BE2C (cell line): ENCODE data around the gene ESYT1.

Experiments used
- DNase-seq: peaks from one replicate; pipeline ENCODE4 v3.0.0-alpha.2; 2020
- H3K27me3 ChIP-seq: fragments of 250-450 bp; sonication (Bioruptor Pico); 2 replicates; pipeline ENCODE4 v1.5.1; 2020; ENCODE audit warnings: mild to moderate bottlenecking
- H3K36me3 ChIP-seq: fragments of 250-450 bp; sonication (Bioruptor Pico); 2 replicates; pipeline ENCODE4 v1.5.1; 2020; ENCODE audit warnings: mild to moderate bottlenecking
- H3K4me1 ChIP-seq: fragments of 250-450 bp; sonication (Bioruptor Pico); 2 replicates; pipeline ENCODE4 v1.5.1; 2020
- H3K4me3 ChIP-seq: 2 replicates; pipeline ENCODE4 v1.5.1; 2011; ENCODE audit warnings: low read depth, low read length
- H3K9me3 ChIP-seq: fragments of 250-450 bp; sonication (Bioruptor Pico); 2 replicates; pipeline ENCODE4 v1.5.1; 2020
- TF ChIP-seq, protein P1 (sequence below): IDR thresholded peaks from 2 replicates; pipeline ENCODE4 v1.5.1; 2012; ENCODE audit warnings: mild to moderate bottlenecking, low read depth, low read length

ESYT1 gene

DNA sequence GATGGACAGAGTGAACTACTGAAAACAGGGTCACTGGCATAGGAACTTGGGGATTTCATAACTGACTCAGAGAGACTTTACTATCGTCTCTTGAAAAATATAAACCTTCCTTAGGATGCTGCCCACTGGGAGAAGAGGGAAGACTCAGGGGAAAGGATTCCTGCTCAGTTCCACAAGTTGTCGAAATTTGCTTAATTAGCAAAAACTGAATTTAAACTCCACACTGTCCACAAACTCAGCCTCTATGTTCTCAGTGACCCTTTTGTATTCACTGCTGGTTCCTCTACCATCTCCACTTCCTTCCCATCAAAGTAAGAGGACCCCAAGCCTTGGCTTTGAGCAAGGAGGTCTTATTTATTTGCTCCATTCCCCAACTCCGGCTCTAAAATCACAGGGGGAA, 17.1 kb downstream of the ESYT1 start:
- no peaks in the 10 kb centered on the region for H3K4me1 ChIP-seq

DNA sequence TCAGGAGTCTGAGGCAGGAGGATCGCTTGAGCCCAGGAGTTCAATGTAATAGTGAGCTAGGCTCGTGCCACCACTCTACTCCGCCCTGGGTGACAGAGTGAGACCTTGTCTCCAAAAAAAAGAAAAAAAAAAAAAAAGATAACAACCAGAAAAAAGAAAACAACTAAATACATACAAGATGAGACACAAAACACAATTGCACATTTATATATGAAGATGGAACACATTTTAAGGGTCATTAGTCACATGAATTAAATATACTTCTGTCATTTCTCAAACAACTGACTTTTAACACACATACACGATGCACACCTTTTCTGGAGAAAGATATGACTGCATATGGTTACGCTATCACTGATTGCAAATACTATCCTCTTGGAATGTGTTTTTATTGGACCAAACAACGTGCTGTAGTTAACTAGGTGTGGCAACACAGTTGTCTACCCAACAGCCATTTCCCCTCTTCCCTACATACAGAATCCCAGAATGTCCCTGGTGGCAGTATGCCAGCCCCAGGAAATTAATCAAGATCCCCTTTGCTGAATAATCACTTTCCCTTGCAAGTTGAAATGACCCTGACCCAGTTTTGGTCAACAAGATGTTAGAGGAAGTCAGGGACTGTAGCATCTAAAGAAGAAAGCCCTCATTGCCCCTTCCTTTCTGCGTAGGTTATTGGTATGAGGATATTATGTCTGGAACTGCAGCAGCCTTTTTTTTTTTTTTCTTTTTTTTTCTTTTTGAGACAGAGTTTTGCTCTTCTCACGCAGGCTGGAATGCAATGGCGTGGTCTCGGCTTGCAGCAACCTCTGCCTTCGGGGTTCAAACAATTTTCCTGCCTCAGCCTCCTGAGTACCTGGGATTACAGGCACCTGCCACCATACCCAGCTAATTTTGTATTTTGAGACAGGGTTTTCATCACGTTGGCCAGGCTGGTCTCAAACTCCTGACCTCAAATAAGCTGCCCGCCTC, 18.7 kb downstream of the ESYT1 start:
- Histone ChIP-seq H3K36me3 (peaks cover 31% of the 10 kb centered on the region), H3K9me3 (no peaks in the 10 kb centered on the region), H3K4me3 (no peak overlapping the region), H3K4me1 (peaks cover 4% of the 10 kb centered on the region; the same call in 1 of the 2 replicates), H3K27me3 (no peaks in the 10 kb centered on the region)
- no peak for DNase-seq
- TF ChIP-seq, protein P1, sequence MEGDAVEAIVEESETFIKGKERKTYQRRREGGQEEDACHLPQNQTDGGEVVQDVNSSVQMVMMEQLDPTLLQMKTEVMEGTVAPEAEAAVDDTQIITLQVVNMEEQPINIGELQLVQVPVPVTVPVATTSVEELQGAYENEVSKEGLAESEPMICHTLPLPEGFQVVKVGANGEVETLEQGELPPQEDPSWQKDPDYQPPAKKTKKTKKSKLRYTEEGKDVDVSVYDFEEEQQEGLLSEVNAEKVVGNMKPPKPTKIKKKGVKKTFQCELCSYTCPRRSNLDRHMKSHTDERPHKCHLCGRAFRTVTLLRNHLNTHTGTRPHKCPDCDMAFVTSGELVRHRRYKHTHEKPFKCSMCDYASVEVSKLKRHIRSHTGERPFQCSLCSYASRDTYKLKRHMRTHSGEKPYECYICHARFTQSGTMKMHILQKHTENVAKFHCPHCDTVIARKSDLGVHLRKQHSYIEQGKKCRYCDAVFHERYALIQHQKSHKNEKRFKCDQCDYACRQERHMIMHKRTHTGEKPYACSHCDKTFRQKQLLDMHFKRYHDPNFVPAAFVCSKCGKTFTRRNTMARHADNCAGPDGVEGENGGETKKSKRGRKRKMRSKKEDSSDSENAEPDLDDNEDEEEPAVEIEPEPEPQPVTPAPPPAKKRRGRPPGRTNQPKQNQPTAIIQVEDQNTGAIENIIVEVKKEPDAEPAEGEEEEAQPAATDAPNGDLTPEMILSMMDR, result no peak

More for the DNA sequence above, 17.1 kb downstream of the ESYT1 start:
- no peak for DNase-seq
- Histone ChIP-seq H3K4me3 (no peak overlapping the region), H3K9me3 (no peaks in the 10 kb centered on the region), H3K27me3 (no peaks in the 10 kb centered on the region), H3K36me3 (peaks cover 41% of the 10 kb centered on the region)
- TF ChIP-seq, protein P1, result no peak

DNA sequence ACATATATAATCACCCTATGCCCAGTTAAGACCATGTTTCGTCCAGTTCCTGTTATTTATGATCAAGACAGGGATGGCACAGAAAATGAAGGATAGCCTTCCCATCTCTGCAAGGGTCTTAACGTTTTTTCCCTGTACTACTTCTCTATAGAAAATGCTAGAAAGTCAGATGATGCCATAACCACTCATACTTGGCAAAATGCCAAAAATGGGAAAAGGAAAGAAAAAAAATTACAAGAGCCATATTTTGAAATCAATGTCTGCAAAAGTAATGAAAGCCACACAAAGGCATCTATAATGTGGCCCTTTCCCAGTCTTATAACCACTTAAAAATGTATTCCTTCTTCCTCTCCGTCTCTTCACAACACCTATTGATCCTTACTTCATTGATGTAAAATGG, 22.5 kb downstream of the ESYT1 start:
- no peak for DNase-seq
- Histone ChIP-seq H3K9me3 (no peaks in the 10 kb centered on the region), H3K27me3 (no peaks in the 10 kb centered on the region), H3K4me3 (no peak overlapping the region), H3K36me3 (peaks cover 11% of the 10 kb centered on the region; the same call in 1 of the 2 replicates), H3K4me1 (peaks cover 8% of the 10 kb centered on the region)
- TF ChIP-seq, protein P1, result no peak

DNA sequence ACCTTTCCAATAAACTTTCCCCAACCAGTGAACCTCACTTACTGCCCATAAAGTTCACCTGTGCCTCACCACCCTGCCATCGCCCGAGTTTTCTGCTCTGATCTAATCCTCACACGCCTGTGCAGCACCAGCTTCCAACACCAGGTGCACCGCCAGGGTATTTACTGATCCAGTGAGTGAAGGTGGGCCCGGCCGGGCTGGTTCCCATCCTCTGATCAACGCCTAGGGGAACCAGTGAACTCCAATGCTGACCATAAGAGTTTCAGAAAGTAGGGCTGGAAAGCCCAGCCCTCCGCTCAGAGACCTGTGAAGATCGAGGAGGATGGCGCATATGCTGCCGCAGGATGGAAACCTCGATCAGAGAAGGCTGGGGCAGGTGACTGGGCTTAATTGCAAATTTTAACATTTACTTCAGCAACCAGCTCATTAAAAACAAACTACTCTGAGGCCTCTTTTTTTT, 23.6 kb downstream of the ESYT1 start:
- peak; percentile 65 for DNase-seq
- no peaks in the 10 kb centered on the region for H3K27me3 ChIP-seq
- H3K4me3 ChIP-seq, result peak overlapping the region; percentile 80
- peaks cover 13% of the 10 kb centered on the region; the same call in 1 of the 2 replicates for H3K36me3 ChIP-seq
- H3K4me1 ChIP-seq, result peaks cover 8% of the 10 kb centered on the region
- TF ChIP-seq, protein P1, result peak; percentile 58
- H3K9me3 ChIP-seq, result no peaks in the 10 kb centered on the region

DNA sequence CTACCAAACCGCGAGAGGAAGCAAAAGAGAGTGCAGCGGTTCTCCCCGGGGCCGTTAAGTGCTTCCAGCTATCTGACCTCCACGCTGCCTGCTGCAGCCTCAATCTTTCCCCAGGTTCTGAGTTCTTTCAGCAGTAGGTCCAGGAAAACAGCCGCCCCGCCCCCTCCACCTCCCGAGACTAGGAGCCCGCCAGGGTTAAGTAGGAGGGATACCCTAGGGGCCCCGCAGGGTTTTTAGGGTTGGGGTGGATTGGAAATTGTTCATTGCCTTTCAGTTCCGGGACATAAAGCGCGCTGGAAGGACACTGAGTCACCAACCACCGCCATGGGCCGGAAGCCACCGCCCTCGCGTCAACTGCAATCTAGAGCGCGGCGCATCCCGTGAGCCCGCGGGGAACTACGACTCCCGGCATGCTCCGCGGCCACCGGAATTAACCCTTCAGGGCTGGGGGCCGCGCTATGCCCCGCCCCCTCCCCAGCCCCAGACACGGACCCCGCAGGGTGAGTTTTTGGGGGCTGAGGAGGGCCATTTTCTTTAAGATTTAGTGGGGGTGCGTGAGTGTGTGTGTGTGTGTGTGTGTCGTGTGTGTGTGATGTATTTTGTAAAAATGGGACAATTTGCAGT, 24.2 kb downstream of the ESYT1 start, which contains the start of gene MYL6B:
MYL6B (plus strand) TSS at position 456 of the 624 bp plus-strand sequence. CDS start 1,332 bp downstream, outside the sequence.
- peak; percentile 95 for DNase-seq
- no peaks in the 10 kb centered on the region for H3K27me3 ChIP-seq
- H3K4me3 ChIP-seq, result peak within 1 kb of the TSS; percentile 80
- TF ChIP-seq, protein P1, result no peak
- H3K36me3 ChIP-seq, result peaks cover 13% of the 10 kb centered on the region; the same call in 1 of the 2 replicates
- H3K9me3 ChIP-seq, result no peaks in the 10 kb centered on the region
- H3K4me1 ChIP-seq, result peaks cover 8% of the 10 kb centered on the region
